GM19099 (cell line): ENCODE data around the gene COX8A.

Source experiments
- POLR2A ChIP-seq: IDR thresholded peaks from 3 replicates; pipeline ENCODE4 v1.6.1; 2011; ENCODE audit warnings: low read depth; ENCODE audit not compliant: insufficient read length; ENCODE audit errors: extremely low read depth

Gene COX8A

GRCh38 chr11:64022125-64022784 lies 47.8 kb downstream of the COX8A start:
- no peak for TF ChIP-seq POLR2A

DNA sequence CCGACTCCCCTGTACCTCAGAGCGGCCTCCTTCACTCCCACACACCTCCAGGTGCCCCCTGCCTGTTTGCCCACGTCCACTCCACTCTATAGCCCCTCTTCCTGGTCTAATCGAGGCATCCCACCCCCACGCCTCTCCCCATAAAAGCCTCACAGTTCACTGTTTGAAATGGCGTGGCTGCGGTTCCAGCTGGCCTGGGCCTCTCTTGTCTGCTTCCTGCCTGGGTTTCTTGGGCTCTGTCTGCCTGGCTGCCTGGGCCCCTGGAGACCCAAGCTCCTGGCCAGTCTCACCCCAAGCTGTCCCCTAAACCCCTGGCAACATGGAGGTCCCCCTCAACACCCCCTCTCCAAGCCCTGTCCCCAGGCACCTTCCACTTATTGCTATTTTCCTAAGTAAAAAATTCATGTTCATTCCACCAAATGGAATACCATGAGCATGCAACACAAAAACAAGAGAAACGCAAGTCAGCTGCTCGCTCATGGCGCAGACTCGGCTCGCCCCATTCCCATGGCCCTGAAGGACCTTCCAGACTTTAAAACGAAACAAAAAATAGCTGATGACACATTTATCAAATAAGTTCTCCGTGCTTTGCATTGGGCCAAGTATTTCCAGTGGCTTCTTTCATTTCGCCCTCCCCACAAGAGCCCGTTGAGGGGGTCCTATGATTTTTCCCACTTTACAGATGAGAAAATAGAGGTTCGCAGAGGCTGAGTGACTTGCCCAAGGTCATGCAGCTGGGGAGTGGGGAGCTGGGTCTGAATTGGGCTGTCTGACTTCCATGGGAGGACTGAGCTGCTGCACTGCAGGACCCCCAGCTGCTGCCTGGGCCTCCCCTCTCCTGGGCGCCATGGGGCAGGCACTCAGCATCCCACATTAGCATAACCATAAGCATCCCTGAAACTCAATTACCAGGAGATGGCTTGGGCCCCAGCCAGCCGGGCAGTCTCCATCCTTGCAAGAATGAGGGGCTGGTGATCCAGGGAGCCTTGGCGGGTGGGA lies 49.6 kb downstream of the COX8A start:
- no peak for TF ChIP-seq POLR2A

GRCh38 chr11:64025205-64025604 lies 50.8 kb downstream of the COX8A start:
- no peak for TF ChIP-seq POLR2A
